ENCODE results near the gene OR1D5.
"Not testable (repeated sequence)": the region's sequence is repeated elsewhere in the genome, so short reads cannot be mapped to it uniquely, and the experiment has no call there.

The OR1D5 gene

GRCh38 chr17:3032258-3033247, 30.9 kb downstream of the OR1D5 start:
- DNase-seq, result no peak

- DNase-seq, result not testable (repeated sequence)
Observed at GRCh38 chr17:3030852-3031470, 32.4 kb downstream of the OR1D5 start.

GRCh38 chr17:3030096-3030495, 33.3 kb downstream of the OR1D5 start:
- DNase-seq, result no peak

- DNase-seq, result no peak
Observed at GRCh38 chr17:3029213-3029913, 34.0 kb downstream of the OR1D5 start.

GRCh38 chr17:3027786-3028532, 35.4 kb downstream of the OR1D5 start:
- DNase-seq, result no peak

- no peak for DNase-seq
Observed at GRCh38 chr17:3026856-3027751, 36.3 kb downstream of the OR1D5 start.

GRCh38 chr17:3026125-3026855, 37.1 kb downstream of the OR1D5 start:
- no peak for DNase-seq

- no peak for DNase-seq
Observed at GRCh38 chr17:3025421-3026124, 37.8 kb downstream of the OR1D5 start.

GRCh38 chr17:3024346-3024745, 39.1 kb downstream of the OR1D5 start:
- no peak for DNase-seq

- DNase-seq, result no peak
Observed at GRCh38 chr17:3022197-3022596, 41.2 kb downstream of the OR1D5 start.

GRCh38 chr17:3020381-3020780, 43.0 kb downstream of the OR1D5 start:
- DNase-seq, result no peak

- DNase-seq, result no peak
Observed at GRCh38 chr17:3019761-3020160, 43.6 kb downstream of the OR1D5 start.

- no peak for DNase-seq
Observed at GRCh38 chr17:3017936-3018335, 45.5 kb downstream of the OR1D5 start.

GRCh38 chr17:3015890-3016289, 47.5 kb downstream of the OR1D5 start:
- no peak for DNase-seq

- DNase-seq, result no peak
Observed at GRCh38 chr17:3012926-3013581, 50.4 kb downstream of the OR1D5 start.
